MM.1S (cell line): ENCODE results near the gene ZNHIT2.

ENCODE experiments used
- EZH2 ChIP-seq: fragments of 300-600 bp; sonication (generic); optimal IDR thresholded peaks from 2 replicates; pipeline ENCODE3; 2017; ENCODE audit warnings: low read depth, mild to moderate bottlenecking, antibody characterized with exemption, low read length, mixed read lengths
- TF ChIP-seq, protein P1 (sequence below): fragments of 300-600 bp; sonication (generic); IDR thresholded peaks from 2 replicates; pipeline ENCODE4 v1.5.1; 2016; ENCODE audit warnings: antibody characterized with exemption, low read length, mixed read lengths

DNA sequence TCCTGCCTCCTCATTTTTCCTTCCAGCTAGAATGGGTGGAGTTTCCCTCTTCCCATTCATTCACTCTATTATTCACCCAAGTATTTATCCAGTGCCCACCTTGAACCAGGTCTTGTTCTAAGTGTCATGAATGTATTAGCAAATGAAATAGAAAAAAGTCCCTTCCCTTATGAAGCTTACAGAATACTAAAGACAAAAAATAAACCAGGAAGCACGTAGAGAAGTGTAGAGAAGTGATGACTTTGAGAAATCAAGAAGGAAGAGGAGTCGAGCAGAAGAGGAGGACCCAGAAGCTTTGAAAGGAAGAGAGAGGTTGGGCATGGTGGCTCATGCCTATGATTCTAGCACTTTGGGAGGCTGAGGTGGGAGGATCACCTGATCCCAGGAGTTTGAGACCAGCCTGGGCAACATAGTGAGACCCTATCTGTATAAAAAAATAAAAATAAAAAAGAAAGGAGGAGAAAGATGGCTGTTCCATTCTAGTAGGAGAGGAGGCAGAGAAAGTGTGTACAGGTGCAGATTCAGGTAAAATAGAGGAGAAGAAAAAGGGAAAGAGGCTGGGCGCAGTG is 33.9 kb upstream of the ZNHIT2 start:
- TF ChIP-seq, protein P1, sequence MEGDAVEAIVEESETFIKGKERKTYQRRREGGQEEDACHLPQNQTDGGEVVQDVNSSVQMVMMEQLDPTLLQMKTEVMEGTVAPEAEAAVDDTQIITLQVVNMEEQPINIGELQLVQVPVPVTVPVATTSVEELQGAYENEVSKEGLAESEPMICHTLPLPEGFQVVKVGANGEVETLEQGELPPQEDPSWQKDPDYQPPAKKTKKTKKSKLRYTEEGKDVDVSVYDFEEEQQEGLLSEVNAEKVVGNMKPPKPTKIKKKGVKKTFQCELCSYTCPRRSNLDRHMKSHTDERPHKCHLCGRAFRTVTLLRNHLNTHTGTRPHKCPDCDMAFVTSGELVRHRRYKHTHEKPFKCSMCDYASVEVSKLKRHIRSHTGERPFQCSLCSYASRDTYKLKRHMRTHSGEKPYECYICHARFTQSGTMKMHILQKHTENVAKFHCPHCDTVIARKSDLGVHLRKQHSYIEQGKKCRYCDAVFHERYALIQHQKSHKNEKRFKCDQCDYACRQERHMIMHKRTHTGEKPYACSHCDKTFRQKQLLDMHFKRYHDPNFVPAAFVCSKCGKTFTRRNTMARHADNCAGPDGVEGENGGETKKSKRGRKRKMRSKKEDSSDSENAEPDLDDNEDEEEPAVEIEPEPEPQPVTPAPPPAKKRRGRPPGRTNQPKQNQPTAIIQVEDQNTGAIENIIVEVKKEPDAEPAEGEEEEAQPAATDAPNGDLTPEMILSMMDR = no peak
- TF ChIP-seq EZH2 = no peak
